ENCODE measurements around the gene PIEZO2.

The PIEZO2 gene

DNA sequence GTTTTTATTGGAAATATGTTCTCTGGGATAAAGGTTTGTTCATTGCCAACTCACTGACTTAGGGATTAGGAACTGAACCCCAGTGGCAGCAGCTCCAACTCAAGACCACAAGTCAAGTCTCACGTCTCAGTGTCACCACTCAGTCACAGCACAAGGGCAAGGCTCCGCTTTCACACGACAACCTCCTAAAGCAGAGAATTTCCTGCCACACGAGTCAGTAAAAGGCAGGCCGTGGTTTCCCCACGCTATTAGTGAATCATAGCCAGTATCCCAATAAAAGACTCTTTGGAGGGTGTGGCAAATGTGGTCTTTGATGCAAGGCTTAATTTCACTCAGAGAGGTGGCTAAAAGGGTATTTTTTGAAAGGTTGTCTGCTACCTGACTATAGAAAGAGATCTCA lies 57.6 kb downstream of the PIEZO2 start:
- H3K27ac ChIP-seq (ENCODE audit: low read depth, low read length), result no peak overlapping the region
- H3K9me3 ChIP-seq (ENCODE audit: insufficient read depth, low read length), result no peaks in the 10 kb centered on the region
- H3K4me2 ChIP-seq (ENCODE audit: low read depth, low read length, poor library complexity, severe bottlenecking), result no peak overlapping the region
- H3K79me2 ChIP-seq (ENCODE audit: insufficient read depth, low read length), result no peaks in the 10 kb centered on the region
- no peak overlapping the region for H3K9ac ChIP-seq (ENCODE audit: low read length)
- H3K9me2 ChIP-seq (replicated peaks; ENCODE audit: insufficient read depth, low read length), result no peaks in the 10 kb centered on the region
- H2AFZ ChIP-seq (ENCODE audit: low read depth, low read length, severe bottlenecking), result no peak overlapping the region
- no peaks in the 10 kb centered on the region for H4K20me1 ChIP-seq (ENCODE audit: low read depth, low read length)
- no peaks in the 10 kb centered on the region for H3F3A ChIP-seq (ENCODE audit: insufficient read depth)
- no peaks in the 10 kb centered on the region for H3K27me3 ChIP-seq (ENCODE audit: low read length)
- H3K36me3 ChIP-seq (ENCODE audit: low read length), result no peaks in the 10 kb centered on the region
- TF ChIP-seq, protein P1, sequence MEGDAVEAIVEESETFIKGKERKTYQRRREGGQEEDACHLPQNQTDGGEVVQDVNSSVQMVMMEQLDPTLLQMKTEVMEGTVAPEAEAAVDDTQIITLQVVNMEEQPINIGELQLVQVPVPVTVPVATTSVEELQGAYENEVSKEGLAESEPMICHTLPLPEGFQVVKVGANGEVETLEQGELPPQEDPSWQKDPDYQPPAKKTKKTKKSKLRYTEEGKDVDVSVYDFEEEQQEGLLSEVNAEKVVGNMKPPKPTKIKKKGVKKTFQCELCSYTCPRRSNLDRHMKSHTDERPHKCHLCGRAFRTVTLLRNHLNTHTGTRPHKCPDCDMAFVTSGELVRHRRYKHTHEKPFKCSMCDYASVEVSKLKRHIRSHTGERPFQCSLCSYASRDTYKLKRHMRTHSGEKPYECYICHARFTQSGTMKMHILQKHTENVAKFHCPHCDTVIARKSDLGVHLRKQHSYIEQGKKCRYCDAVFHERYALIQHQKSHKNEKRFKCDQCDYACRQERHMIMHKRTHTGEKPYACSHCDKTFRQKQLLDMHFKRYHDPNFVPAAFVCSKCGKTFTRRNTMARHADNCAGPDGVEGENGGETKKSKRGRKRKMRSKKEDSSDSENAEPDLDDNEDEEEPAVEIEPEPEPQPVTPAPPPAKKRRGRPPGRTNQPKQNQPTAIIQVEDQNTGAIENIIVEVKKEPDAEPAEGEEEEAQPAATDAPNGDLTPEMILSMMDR (IDR thresholded peaks at IDR 0.05; ENCODE audit: insufficient read depth, low read length, poor library complexity, severe bottlenecking), result no peak
- no peak for TF ChIP-seq EZH2phosphoT487 (conservative IDR thresholded peaks at IDR 0.05; ENCODE audit: low read length)
- H3K4me3 ChIP-seq (ENCODE audit: insufficient read depth, low read length, poor library complexity, severe bottlenecking), result no peak overlapping the region

DNA sequence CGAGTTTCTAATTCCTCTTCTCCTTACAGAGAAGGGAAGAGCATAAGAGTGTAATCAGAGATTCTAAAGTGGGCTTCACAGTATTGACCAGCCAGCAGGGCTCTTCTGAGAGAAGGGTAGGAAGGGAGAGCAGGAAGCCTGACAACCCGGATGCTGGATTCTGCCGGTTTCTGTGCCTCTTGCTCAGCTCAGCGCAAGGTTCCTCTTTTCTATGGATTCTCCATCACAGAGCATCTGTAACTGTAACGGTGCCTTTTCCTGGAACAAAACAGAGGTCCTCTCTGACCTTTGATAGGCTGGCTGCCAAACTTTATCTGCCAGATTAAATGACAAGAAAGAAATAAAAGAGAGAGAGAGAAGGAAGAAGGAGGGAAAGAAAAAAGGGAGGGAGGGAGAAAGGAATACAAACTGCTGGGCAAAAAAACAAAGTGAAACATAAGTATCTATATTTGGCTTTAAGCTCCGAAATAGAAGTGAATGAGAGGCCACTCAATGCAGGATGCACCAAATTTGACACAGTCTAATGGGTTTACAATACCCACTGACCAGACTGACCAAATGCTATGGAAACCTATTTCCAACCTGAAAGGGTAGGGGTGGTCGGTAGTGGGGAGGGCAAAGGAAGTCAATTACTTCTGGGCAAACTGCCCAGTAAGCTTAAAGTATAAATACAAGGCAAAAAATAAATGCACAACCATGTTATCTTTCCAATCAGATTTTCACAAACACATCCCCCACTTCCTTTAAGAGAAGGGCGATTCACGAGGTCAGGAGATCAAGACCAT lies 59.2 kb downstream of the PIEZO2 start:
- Histone ChIP-seq H4K20me1 (ENCODE audit: low read depth, low read length) (no peaks in the 10 kb centered on the region), H3K9me2 (replicated peaks; ENCODE audit: insufficient read depth, low read length) (no peaks in the 10 kb centered on the region), H3K9me3 (ENCODE audit: insufficient read depth, low read length) (no peaks in the 10 kb centered on the region), H3K79me2 (ENCODE audit: insufficient read depth, low read length) (no peaks in the 10 kb centered on the region), H3K4me2 (ENCODE audit: low read depth, low read length, poor library complexity, severe bottlenecking) (no peak overlapping the region), H2AFZ (ENCODE audit: low read depth, low read length, severe bottlenecking) (no peak overlapping the region), H3F3A (ENCODE audit: insufficient read depth) (no peaks in the 10 kb centered on the region), H3K27ac (ENCODE audit: low read depth, low read length) (no peak overlapping the region), H3K36me3 (ENCODE audit: low read length) (no peaks in the 10 kb centered on the region), H3K27me3 (ENCODE audit: low read length) (no peaks in the 10 kb centered on the region), H3K4me3 (ENCODE audit: insufficient read depth, low read length, poor library complexity, severe bottlenecking) (no peak overlapping the region), H3K9ac (ENCODE audit: low read length) (no peak overlapping the region)
- no peak for TF ChIP-seq EZH2phosphoT487 (conservative IDR thresholded peaks at IDR 0.05; ENCODE audit: low read length)
- TF ChIP-seq, protein P1 (IDR thresholded peaks at IDR 0.05; ENCODE audit: insufficient read depth, low read length, poor library complexity, severe bottlenecking), result no peak

DNA sequence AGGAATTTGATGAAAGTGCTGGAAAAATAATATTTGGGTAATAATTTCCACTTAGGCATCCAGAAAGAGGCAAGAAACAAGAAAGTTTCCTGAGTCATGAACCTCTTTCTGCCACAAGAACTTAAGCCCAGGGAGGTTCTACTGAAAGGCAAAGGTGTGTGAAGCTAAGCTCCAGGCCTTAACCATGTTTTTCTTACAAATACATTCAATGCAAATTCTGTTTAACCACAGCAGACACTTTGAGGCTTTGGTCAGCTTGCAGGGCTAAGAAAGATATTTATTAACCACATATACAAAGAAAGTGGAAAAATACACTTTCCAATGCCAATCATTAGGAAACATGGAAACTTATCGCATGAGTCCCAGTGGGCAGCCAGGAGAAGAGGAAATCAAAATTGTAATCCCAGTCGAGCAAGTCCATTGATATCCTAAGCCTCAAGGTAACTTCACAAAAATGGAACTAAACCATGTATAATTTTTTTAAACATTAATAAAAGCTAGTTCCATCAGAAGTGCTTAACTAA lies 68.3 kb downstream of the PIEZO2 start:
- Histone ChIP-seq H3K27ac (ENCODE audit: low read depth, low read length) (no peak overlapping the region), H3K36me3 (ENCODE audit: low read length) (no peaks in the 10 kb centered on the region), H3K9ac (ENCODE audit: low read length) (no peak overlapping the region), H3K79me2 (ENCODE audit: insufficient read depth, low read length) (no peaks in the 10 kb centered on the region), H3K4me3 (ENCODE audit: insufficient read depth, low read length, poor library complexity, severe bottlenecking) (no peak overlapping the region), H3K4me2 (ENCODE audit: low read depth, low read length, poor library complexity, severe bottlenecking) (no peak overlapping the region), H3K9me3 (ENCODE audit: insufficient read depth, low read length) (no peaks in the 10 kb centered on the region), H3K27me3 (ENCODE audit: low read length) (no peaks in the 10 kb centered on the region), H3K9me2 (replicated peaks; ENCODE audit: insufficient read depth, low read length) (no peaks in the 10 kb centered on the region), H4K20me1 (ENCODE audit: low read depth, low read length) (no peaks in the 10 kb centered on the region), H2AFZ (ENCODE audit: low read depth, low read length, severe bottlenecking) (no peak overlapping the region), H3F3A (ENCODE audit: insufficient read depth) (no peaks in the 10 kb centered on the region)
- TF ChIP-seq, protein P1 (IDR thresholded peaks at IDR 0.05; ENCODE audit: insufficient read depth, low read length, poor library complexity, severe bottlenecking), result no peak
- TF ChIP-seq EZH2phosphoT487 (conservative IDR thresholded peaks at IDR 0.05; ENCODE audit: low read length), result no peak

Measured in SU-DHL-6 (cell line).